Tibial nerve (tissue), 3 donors: ENCODE measurements around the gene CEACAM16.

Experiments used
- POLR2A ChIP-seq, 2 donors: fragments of 450-650 bp; IDR thresholded peaks; one replicate each; pipeline ENCODE4 v1.6.1; 2017; ENCODE audit warnings: antibody characterized with exemption in 2 of 2, mild to moderate bottlenecking in 2 of 2, moderate library complexity in 2 of 2
- TF ChIP-seq, protein P1 (sequence below), 5 experiments: fragments of 200-600 bp in 3 of 5; fragments of 450-650 bp in 2 of 5; sonication (generic) in 3 of 5; IDR thresholded peaks; one replicate each; pipeline ENCODE4 v1.5.1; 2016 to 2019; ENCODE audit warnings: antibody characterized with exemption in 5 of 5, mild to moderate bottlenecking in 3 of 5, moderate library complexity in 2 of 5

DNA sequence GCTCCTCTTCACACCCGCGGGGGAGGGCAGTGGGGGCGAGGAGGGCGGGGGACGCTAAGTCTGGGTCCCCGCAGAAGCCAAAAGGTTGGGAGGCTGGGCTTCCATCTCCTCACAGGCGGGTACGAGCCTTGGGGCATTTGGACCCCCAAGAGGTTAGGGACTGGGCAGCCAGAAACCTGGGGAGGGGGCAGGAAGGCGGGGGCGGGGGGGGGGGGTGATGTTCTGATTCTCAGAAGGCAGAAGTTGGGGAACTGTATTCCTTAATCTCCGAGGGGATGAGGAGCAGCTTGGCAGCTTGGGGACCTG lies 54.6 kb downstream of the CEACAM16 start:
- TF ChIP-seq, protein P1, sequence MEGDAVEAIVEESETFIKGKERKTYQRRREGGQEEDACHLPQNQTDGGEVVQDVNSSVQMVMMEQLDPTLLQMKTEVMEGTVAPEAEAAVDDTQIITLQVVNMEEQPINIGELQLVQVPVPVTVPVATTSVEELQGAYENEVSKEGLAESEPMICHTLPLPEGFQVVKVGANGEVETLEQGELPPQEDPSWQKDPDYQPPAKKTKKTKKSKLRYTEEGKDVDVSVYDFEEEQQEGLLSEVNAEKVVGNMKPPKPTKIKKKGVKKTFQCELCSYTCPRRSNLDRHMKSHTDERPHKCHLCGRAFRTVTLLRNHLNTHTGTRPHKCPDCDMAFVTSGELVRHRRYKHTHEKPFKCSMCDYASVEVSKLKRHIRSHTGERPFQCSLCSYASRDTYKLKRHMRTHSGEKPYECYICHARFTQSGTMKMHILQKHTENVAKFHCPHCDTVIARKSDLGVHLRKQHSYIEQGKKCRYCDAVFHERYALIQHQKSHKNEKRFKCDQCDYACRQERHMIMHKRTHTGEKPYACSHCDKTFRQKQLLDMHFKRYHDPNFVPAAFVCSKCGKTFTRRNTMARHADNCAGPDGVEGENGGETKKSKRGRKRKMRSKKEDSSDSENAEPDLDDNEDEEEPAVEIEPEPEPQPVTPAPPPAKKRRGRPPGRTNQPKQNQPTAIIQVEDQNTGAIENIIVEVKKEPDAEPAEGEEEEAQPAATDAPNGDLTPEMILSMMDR (IDR thresholded peaks at IDR 0.05) = no peak
- TF ChIP-seq POLR2A (IDR thresholded peaks at IDR 0.05) = no peak
